ENCODE data around the gene ENOSF1. TPM values are rescaled to one million over a fixed set of nuclear protein-coding genes. Genes with fewer than 3 reads are reported as not detected.

The ENOSF1 gene
- total RNA-seq, 2 experiments from 2014 or later = 65.3 to 67.1 TPM

GRCh38 chr18:723541-724080 is 11.2 kb upstream of the ENOSF1 start:
- Mint-ChIP-seq H3K9me3 (no peaks in the 10 kb centered on the region), H3K4me3 (no peak overlapping the region), H3K27me3 (no peaks in the 10 kb centered on the region), H3K36me3 (ENCODE audit: low read depth) (peaks cover 19% of the 10 kb centered on the region), H3K4me1 (peaks cover 2% of the 10 kb centered on the region), H3K27ac (no peak overlapping the region)
- ChIA-PET CTCF (no interaction called here), POLR2A (no interaction called here)
- DNase-seq = no peak

- H3K4me1 Mint-ChIP-seq = peaks cover 30% of the 10 kb centered on the region
- CTCF ChIA-PET = interaction anchor here (1.0 to 1.3 kb wide), 3 partner anchors 93 to 122 kb away, joined by 3 to 7 read pairs (median 3); no protein-coding TSS in a partner anchor
- H3K36me3 Mint-ChIP-seq (ENCODE audit: low read depth) = peaks cover 1% of the 10 kb centered on the region
- peak overlapping the region; percentile 2 for H3K27ac Mint-ChIP-seq
- H3K9me3 Mint-ChIP-seq = no peaks in the 10 kb centered on the region
- H3K4me3 Mint-ChIP-seq = no peak overlapping the region
- POLR2A ChIA-PET = interaction anchor here (2.1 kb wide), 1 partner anchor 97 kb away, joined by 8 read pairs; no protein-coding TSS in a partner anchor
- H3K27me3 Mint-ChIP-seq = no peaks in the 10 kb centered on the region
- DNase-seq = no peak
Observed at GRCh38 chr18:717003-717402, 4.6 kb upstream of the ENOSF1 start.

GRCh38 chr18:715626-716025 is 3.2 kb upstream of the ENOSF1 start:
- CTCF ChIA-PET = interaction anchor here (0.9 to 6.9 kb wide), 8 partner anchors 16 to 123 kb away, joined by 3 to 82 read pairs (median 5); partner anchors contain the start of gene TYMS
- Mint-ChIP-seq H3K36me3 (ENCODE audit: low read depth) (peaks cover 6% of the 10 kb centered on the region), H3K27ac (peak overlapping the region; percentile 57)

GRCh38 chr18:713135-713490 is 683 bp upstream of the ENOSF1 start:
- H3K9me3 Mint-ChIP-seq = no peaks in the 10 kb centered on the region
- H3K4me3 Mint-ChIP-seq = peak overlapping the region; percentile 67
- CTCF ChIA-PET = interaction anchor here (0.7 to 6.9 kb wide), 24 partner anchors 10 to 555 kb away, joined by 3 to 82 read pairs (median 4); partner anchors contain the start of genes TYMS, USP14 and YES1
- peaks cover 59% of the 10 kb centered on the region for H3K4me1 Mint-ChIP-seq
- POLR2A ChIA-PET = interaction anchor here (0.6 to 2.5 kb wide), 19 partner anchors 10 to 445 kb away, joined by 3 to 38 read pairs (median 4); partner anchors contain the start of genes THOC1, TYMS and YES1
- peak overlapping the region; percentile 56 for H3K27ac Mint-ChIP-seq
- no peaks in the 10 kb centered on the region for H3K27me3 Mint-ChIP-seq
- peaks cover 20% of the 10 kb centered on the region for H3K36me3 Mint-ChIP-seq (ENCODE audit: low read depth)
- DNase-seq = no peak

More at GRCh38 chr18:715626-716025, 3.2 kb upstream of the ENOSF1 start:
- POLR2A ChIA-PET = interaction anchor here (1.0 to 2.1 kb wide), 5 partner anchors 34 to 448 kb away, joined by 3 to 14 read pairs (median 6); partner anchors contain the start of genes THOC1 and TYMS
- DNase-seq = no peak
- no peaks in the 10 kb centered on the region for H3K27me3 Mint-ChIP-seq
- no peak overlapping the region for H3K4me3 Mint-ChIP-seq
- no peaks in the 10 kb centered on the region for H3K9me3 Mint-ChIP-seq
- peaks cover 39% of the 10 kb centered on the region for H3K4me1 Mint-ChIP-seq

- Mint-ChIP-seq H3K4me1 (peaks cover 61% of the 10 kb centered on the region), H3K4me3 (peak overlapping the region; percentile 86), H3K27ac (peak overlapping the region; percentile 90), H3K27me3 (no peaks in the 10 kb centered on the region), H3K36me3 (ENCODE audit: low read depth) (peaks cover 23% of the 10 kb centered on the region), H3K9me3 (no peaks in the 10 kb centered on the region)
- ChIA-PET CTCF (interaction anchor here (0.6 to 6.9 kb wide), 23 partner anchors 12 to 553 kb away, joined by 3 to 82 read pairs (median 4); partner anchors contain the start of genes TYMS, USP14 and YES1), POLR2A (interaction anchor here (0.9 to 2.5 kb wide), 17 partner anchors 9 to 444 kb away, joined by 3 to 38 read pairs (median 4); partner anchors contain the start of genes THOC1, TYMS and YES1)
- DNase-seq = peak; percentile 82
Observed at GRCh38 chr18:711657-712400, 601 bp downstream of the ENOSF1 start.

- DNase-seq = no peak
- H3K4me3 Mint-ChIP-seq = peak overlapping the region; percentile 86
- peak overlapping the region; percentile 90 for H3K27ac Mint-ChIP-seq
- no peaks in the 10 kb centered on the region for H3K9me3 Mint-ChIP-seq
- no peaks in the 10 kb centered on the region for H3K27me3 Mint-ChIP-seq
- ChIA-PET POLR2A (interaction anchor here (1.0 to 4.3 kb wide), 5 partner anchors 53 to 443 kb away, joined by 3 to 32 read pairs (median 4); partner anchors contain the start of genes THOC1 and TYMS), CTCF (interaction anchor here (0.6 to 6.9 kb wide), 5 partner anchors 13 to 1857 kb away, joined by 3 to 82 read pairs (median 3); no protein-coding TSS in a partner anchor)
- H3K36me3 Mint-ChIP-seq (ENCODE audit: low read depth) = peaks cover 26% of the 10 kb centered on the region
- peaks cover 61% of the 10 kb centered on the region for H3K4me1 Mint-ChIP-seq
Observed at GRCh38 chr18:711310-711656, 1.1 kb downstream of the ENOSF1 start.

GRCh38 chr18:710418-711300 is 1.8 kb downstream of the ENOSF1 start:
- Mint-ChIP-seq H3K4me3 (peak overlapping the region; percentile 86), H3K36me3 (ENCODE audit: low read depth) (peaks cover 31% of the 10 kb centered on the region), H3K4me1 (peaks cover 57% of the 10 kb centered on the region), H3K27ac (peak overlapping the region; percentile 90), H3K27me3 (no peaks in the 10 kb centered on the region), H3K9me3 (no peaks in the 10 kb centered on the region)
- ChIA-PET CTCF (interaction anchor here (0.6 to 6.9 kb wide), 5 partner anchors 13 to 1858 kb away, joined by 3 to 82 read pairs (median 3); no protein-coding TSS in a partner anchor), POLR2A (interaction anchor here (1.0 to 4.3 kb wide), 6 partner anchors 40 to 443 kb away, joined by 3 to 32 read pairs (median 4); partner anchors contain the start of genes THOC1 and TYMS)
- DNase-seq = no peak

GRCh38 chr18:709771-710170 is 2.7 kb downstream of the ENOSF1 start:
- Mint-ChIP-seq H3K4me1 (peaks cover 51% of the 10 kb centered on the region), H3K27ac (no peak overlapping the region), H3K9me3 (no peaks in the 10 kb centered on the region), H3K4me3 (no peak overlapping the region), H3K36me3 (ENCODE audit: low read depth) (peaks cover 40% of the 10 kb centered on the region), H3K27me3 (no peaks in the 10 kb centered on the region)
- ChIA-PET CTCF (interaction anchor here (6.9 kb wide), 1 partner anchor 122 kb away, joined by 82 read pairs; no protein-coding TSS in a partner anchor), POLR2A (interaction anchor here (0.6 to 4.3 kb wide), 3 partner anchors 32 to 52 kb away, joined by 3 to 32 read pairs (median 3); partner anchors contain the start of gene TYMS)
- no peak for DNase-seq

GRCh38 chr18:708096-708495 is 4.3 kb downstream of the ENOSF1 start:
- no peak for DNase-seq
- no peaks in the 10 kb centered on the region for H3K27me3 Mint-ChIP-seq
- H3K4me3 Mint-ChIP-seq = no peak overlapping the region
- ChIA-PET POLR2A (interaction anchor here (4.3 kb wide), 1 partner anchor 50 kb away, joined by 32 read pairs; the partner anchor contains the start of gene TYMS), CTCF (interaction anchor here (1.0 to 1.7 kb wide), 3 partner anchors 84 to 131 kb away, joined by 3 to 5 read pairs (median 4); no protein-coding TSS in a partner anchor)
- no peak overlapping the region for H3K27ac Mint-ChIP-seq
- H3K4me1 Mint-ChIP-seq = peaks cover 42% of the 10 kb centered on the region
- H3K9me3 Mint-ChIP-seq = no peaks in the 10 kb centered on the region
- peaks cover 45% of the 10 kb centered on the region for H3K36me3 Mint-ChIP-seq (ENCODE audit: low read depth)

- Mint-ChIP-seq H3K4me3 (no peak overlapping the region), H3K27me3 (no peaks in the 10 kb centered on the region), H3K27ac (no peak overlapping the region), H3K36me3 (ENCODE audit: low read depth) (peaks cover 47% of the 10 kb centered on the region), H3K9me3 (no peaks in the 10 kb centered on the region), H3K4me1 (peaks cover 39% of the 10 kb centered on the region)
- no peak for DNase-seq
- ChIA-PET CTCF (interaction anchor here (0.7 to 2.6 kb wide), 3 partner anchors 40 to 133 kb away, joined by 3 to 7 read pairs (median 6); no protein-coding TSS in a partner anchor), POLR2A (interaction anchor here (0.8 kb wide), 1 partner anchor 48 kb away, joined by 3 read pairs; no protein-coding TSS in a partner anchor)
Observed at GRCh38 chr18:706405-706804, 6.0 kb downstream of the ENOSF1 start.

- peak overlapping the region; percentile 74 for H3K27ac Mint-ChIP-seq
- no peak overlapping the region for H3K4me3 Mint-ChIP-seq
- POLR2A ChIA-PET = interaction anchor here (1.2 to 2.6 kb wide), 2 partner anchors 9 to 45 kb away, joined by 3 to 11 read pairs; partner anchors contain the start of genes ENOSF1 and TYMS
- H3K4me1 Mint-ChIP-seq = peaks cover 15% of the 10 kb centered on the region
- H3K36me3 Mint-ChIP-seq (ENCODE audit: low read depth) = peaks cover 39% of the 10 kb centered on the region
- CTCF ChIA-PET = interaction anchor here (0.6 to 1.7 kb wide), 4 partner anchors 10 to 127 kb away, joined by 3 to 4 read pairs (median 4); no protein-coding TSS in a partner anchor
- H3K9me3 Mint-ChIP-seq = no peaks in the 10 kb centered on the region
- no peak for DNase-seq
- H3K27me3 Mint-ChIP-seq = no peaks in the 10 kb centered on the region
Observed at GRCh38 chr18:703213-703967, 9.0 kb downstream of the ENOSF1 start.
